Psoas muscle (tissue), 8 donors: Measurements from ENCODE around the gene SCYGR2. TPM values are rescaled to one million over a fixed set of nuclear protein-coding genes. Genes with fewer than 3 reads are reported as not detected.

Experiments
- ATAC-seq, 4 donors: fragments of 200-7000 bp; cut with Tn5 transposase; one replicate each; pipeline ENCODE4 v1.9.1; 2020; ENCODE audit warnings: moderate library complexity in 3 of 4, mild to moderate bottlenecking in 2 of 4
- DNase-seq, 2 donors: peaks; one replicate each; pipeline ENCODE4 v3.0.0-alpha.2; 2020
- H3K27ac ChIP-seq: fragments of 200-600 bp; one replicate; pipeline ENCODE4 v1.8.0; 2022
- H3K27me3 ChIP-seq, 3 donors: fragments of 200-600 bp in 1 of 3; one replicate each; pipeline versions ENCODE4 v1.6.1 to v1.8.0; 2013 to 2022; ENCODE audit warnings: low read length in 2 of 3, mild to moderate bottlenecking in 2 of 3, moderate library complexity in 1 of 3; ENCODE audit not compliant: insufficient read depth in 3 of 3
- H3K36me3 ChIP-seq, 2 donors: fragments of 200-600 bp in 1 of 2; one replicate each; pipeline versions ENCODE4 v1.6.1 to v1.8.0; 2013 to 2022; ENCODE audit warnings: low read depth in 1 of 2, mild to moderate bottlenecking in 1 of 2, moderate library complexity in 1 of 2; ENCODE audit not compliant: insufficient read depth in 1 of 2
- H3K4me1 ChIP-seq: fragments of 200-600 bp; one replicate; pipeline ENCODE4 v1.8.0; 2022
- H3K4me3 ChIP-seq: fragments of 200-600 bp; one replicate; pipeline ENCODE4 v1.8.0; 2022; ENCODE audit warnings: mild to moderate bottlenecking
- H3K9me3 ChIP-seq: fragments of 200-600 bp; one replicate; pipeline ENCODE4 v1.8.0; 2022
- WGBS, 3 donors: extraction: QIAGEN DNeasy Blood & Tissue Kit; methylation state at CpG; one replicate each; pipeline versions ENCODE4 v1.1.6 to v1.1.7; 2013; 5-methylcytosine and 5-hydroxymethylcytosine counted together
- intact Hi-C, 2 donors: fragments of 100-400 bp; cut with DNase I; formaldehyde crosslinking; loops; one replicate each; pipeline versions ENCODE4 v1.11.0 to v1.14.2; 2022
- polyA plus RNA-seq, 3 donors: library from polyadenylated mRNA; stranded (reverse); fragments of 200-250 nt; gene quantifications; one replicate each; pipeline ENCODE4 v1.2.3, GENCODE V29; 2013
- total RNA-seq, 4 donors: library from RNA; stranded (reverse); fragmentation: NEBNext Ultra II Directional in 2 of 4; extraction: Animal tissue kit (Norgen Biotek cat#: 25700) in 2 of 4; gene quantifications; one replicate each; pipeline versions ENCODE4 v1.2.1 to v1.2.4, GENCODE V29; 2021 to 2023
- TF ChIP-seq, protein P1 (sequence below): fragments of 200-600 bp; IDR thresholded peaks from one replicate; pipeline ENCODE4 v1.8.0; 2022; ENCODE audit warnings: antibody characterized with exemption
- donor health status: healthy with polysubstance abuse.
- donor health status: DM: no; HTN: no; CAD: no; lungs with moderate emphysema.
- donor health status: Bipolar disorder and iron deficiency.
- donor health status: healthy.
- donor health status: DM: yes; HTN: yes; CAD: no.
- donor health status: DM: no; HTN: no; CAD: no.
- donor health status: DM: no; HTN: no; CAD: no.
- donor health status: DM: yes; HTN: yes; CAD: no.

Gene SCYGR2
- total and polyA plus RNA-seq, 7 donors, result not detected

DNA sequence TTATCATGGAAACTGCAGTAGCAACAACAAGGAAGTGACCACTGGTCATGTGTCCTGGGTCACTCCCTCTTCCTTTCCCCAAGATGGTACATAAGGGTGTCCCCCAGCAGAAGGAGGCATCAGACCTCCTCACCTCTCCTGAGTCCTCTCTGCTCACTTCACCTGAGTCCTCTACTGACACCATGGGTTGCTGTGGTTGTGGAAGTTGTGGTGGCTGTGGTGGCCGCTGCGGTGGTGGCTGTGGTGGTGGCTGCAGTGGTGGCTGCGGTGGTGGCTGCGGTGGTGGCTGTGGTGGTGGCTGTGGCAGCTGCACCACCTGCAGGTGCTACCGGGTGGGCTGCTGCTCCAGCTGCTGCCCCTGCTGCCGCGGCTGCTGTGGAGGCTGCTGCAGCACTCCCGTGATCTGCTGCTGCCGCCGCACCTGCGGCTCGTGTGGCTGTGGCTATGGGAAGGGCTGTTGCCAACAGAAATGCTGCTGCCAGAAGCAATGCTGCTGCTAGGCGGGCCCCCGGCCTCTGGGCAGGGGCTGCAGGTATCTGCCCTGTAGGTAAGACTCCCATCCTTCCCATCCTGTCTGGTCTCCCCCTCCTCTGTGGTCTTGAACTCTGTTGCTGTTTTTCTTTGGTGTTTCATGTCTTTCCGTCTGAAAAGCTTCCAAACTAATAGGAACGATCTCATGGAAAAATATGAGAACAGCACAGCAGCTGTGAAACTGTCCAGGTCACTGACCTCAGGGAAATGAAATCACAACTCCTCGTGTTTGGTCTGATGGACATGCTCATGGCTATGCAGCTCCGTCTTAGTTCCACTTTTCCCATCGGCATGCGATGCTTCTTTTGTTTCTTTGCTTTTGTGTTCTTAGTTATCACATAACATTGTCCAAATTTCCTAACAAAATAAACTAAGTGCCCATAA, 18.9 kb downstream of the SCYGR2 start, which contains the start of gene SCYGR4:
TSS of gene SCYGR4 (plus strand) at position 183 of the 915 bp plus-strand sequence. CDS start at position 183, 0 bp downstream.
- TF ChIP-seq, protein P1, sequence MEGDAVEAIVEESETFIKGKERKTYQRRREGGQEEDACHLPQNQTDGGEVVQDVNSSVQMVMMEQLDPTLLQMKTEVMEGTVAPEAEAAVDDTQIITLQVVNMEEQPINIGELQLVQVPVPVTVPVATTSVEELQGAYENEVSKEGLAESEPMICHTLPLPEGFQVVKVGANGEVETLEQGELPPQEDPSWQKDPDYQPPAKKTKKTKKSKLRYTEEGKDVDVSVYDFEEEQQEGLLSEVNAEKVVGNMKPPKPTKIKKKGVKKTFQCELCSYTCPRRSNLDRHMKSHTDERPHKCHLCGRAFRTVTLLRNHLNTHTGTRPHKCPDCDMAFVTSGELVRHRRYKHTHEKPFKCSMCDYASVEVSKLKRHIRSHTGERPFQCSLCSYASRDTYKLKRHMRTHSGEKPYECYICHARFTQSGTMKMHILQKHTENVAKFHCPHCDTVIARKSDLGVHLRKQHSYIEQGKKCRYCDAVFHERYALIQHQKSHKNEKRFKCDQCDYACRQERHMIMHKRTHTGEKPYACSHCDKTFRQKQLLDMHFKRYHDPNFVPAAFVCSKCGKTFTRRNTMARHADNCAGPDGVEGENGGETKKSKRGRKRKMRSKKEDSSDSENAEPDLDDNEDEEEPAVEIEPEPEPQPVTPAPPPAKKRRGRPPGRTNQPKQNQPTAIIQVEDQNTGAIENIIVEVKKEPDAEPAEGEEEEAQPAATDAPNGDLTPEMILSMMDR, result no peak
- no peaks in the 10 kb centered on the region for H3K4me1 ChIP-seq
- ATAC-seq (no peak), DNase-seq (no peak)
- H3K27ac ChIP-seq, result no peak within 1 kb of the TSS
- 40 to 56% (median 45%) methylated on average over 20 of the region's 20 CpGs for WGBS, 3 donors
- peaks cover 0 to 4% (median 0%) of the 10 kb centered on the region in 3 donors for H3K27me3 ChIP-seq
- H3K4me3 ChIP-seq, result no peak within 1 kb of the TSS
- H3K9me3 ChIP-seq, result no peaks in the 10 kb centered on the region
- intact Hi-C loops, result no loop called here
- H3K36me3 ChIP-seq, result no peaks in the 10 kb centered on the region

DNA sequence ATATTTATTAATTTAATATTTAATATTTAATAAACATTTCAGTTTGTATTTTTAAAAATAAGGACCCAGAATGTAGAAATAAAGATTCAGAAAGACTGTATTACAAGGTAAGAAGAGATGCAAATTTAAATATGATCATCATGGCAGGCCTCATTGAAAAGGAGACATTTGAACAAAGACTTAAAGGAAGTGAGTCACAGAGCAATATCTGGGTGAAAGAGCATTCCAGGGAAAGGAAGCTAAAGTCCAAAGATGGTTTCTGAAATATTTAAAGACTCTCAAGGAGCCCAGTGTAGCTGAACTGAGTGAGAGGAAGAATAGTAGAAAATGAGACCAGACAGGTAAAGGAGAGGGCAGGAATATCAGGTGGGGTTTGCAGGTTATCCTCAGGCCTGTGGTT, 24.5 kb downstream of the SCYGR2 start:
- ATAC-seq, result no peak
- Histone ChIP-seq H3K36me3 (no peaks in the 10 kb centered on the region), H3K4me1 (no peaks in the 10 kb centered on the region), H3K27me3 (no peaks in the 10 kb centered on the region), H3K9me3 (no peaks in the 10 kb centered on the region), H3K27ac (no peak overlapping the region), H3K4me3 (no peak overlapping the region)
- TF ChIP-seq, protein P1, result no peak
- intact Hi-C loops, result no loop called here
- DNase-seq, result no peak

DNA sequence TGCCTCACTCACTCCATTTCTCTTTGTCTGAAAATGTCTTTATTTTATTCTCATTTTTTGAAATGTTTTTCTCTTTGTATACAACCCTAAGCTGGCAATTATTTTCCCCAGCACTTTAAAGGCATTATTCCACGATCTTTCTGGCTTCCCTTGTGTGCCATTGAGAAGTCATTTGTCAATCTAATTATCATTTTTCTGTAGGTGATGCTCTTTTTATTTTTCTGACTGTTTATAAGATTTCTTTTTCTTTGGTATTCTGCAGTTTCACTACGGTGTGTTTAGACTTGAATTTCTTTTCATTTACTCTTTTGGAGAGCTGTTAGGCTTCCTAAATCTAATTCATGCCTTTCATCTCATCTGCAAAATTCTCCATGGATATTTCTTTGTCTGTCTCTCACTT, 26.7 kb downstream of the SCYGR2 start:
- intact Hi-C loops, result no loop called here
- 51 to 62% (median 60%) methylated on average over 2 of the region's 2 CpGs for WGBS, 3 donors
- Histone ChIP-seq H3K9me3 (no peaks in the 10 kb centered on the region), H3K4me1 (no peaks in the 10 kb centered on the region), H3K36me3 (no peaks in the 10 kb centered on the region), H3K27ac (no peak overlapping the region), H3K4me3 (no peak overlapping the region), H3K27me3 (no peaks in the 10 kb centered on the region)
- TF ChIP-seq, protein P1, result no peak
- ATAC-seq (no peak), DNase-seq (no peak)

DNA sequence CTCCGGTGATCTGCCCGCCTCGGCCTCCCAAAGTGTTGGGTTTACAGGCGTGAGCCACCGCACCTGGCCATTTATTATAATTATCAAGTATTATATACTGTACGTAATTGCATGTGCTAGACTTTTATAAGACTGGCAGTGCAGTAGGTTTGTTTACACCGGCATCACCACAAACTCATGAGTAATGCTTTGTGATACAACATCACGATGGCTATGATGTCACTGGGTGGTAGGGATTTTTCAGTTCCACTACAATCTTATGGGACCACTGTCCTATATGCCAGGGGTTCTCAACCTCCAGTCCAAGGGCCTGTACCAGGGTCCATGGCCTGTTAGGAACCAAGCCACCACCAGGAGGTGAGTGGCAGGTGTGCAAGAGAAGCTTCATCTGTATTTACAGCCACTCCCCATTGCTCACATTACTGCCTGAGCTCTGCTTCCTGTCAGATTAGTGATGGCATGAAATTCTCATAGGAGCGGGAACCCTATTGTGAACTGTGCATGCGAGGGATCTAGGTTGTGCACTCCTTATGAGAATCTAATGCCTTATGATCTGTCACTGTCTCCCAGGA, 28.0 kb downstream of the SCYGR2 start:
- no peaks in the 10 kb centered on the region for H3K27me3 ChIP-seq
- no peak overlapping the region for H3K4me3 ChIP-seq
- TF ChIP-seq, protein P1, result no peak
- DNase-seq (no peak), ATAC-seq (no peak)
- intact Hi-C loops, result no loop called here
- no peaks in the 10 kb centered on the region for H3K9me3 ChIP-seq
- H3K27ac ChIP-seq, result no peak overlapping the region
- no peaks in the 10 kb centered on the region for H3K4me1 ChIP-seq
- H3K36me3 ChIP-seq, result no peaks in the 10 kb centered on the region
- whole genome bisulfite sequencing, 3 donors, result 84 to 93% (median 87%) methylated on average over 10 of the region's 10 CpGs
